Epithelial cell of proximal tubule (primary cell): ENCODE results near the gene SHISA6. TPM values are rescaled to one million over a fixed set of nuclear protein-coding genes. Genes with fewer than 3 reads are reported as not detected.

Experiments used
- DNase-seq: peaks from one replicate; pipeline ENCODE4 v3.0.0-alpha.2; 2011; ENCODE audit warnings: low read depth
- H3K4me3 ChIP-seq: 2 replicates; pipeline ENCODE4 v1.5.1; 2011; ENCODE audit warnings: low read depth, mild to moderate bottlenecking, low read length
- total RNA-seq: library from RNA; depleted of rRNA; stranded (reverse); fragments of >200 nt; gene quantifications from 2 replicates; pipeline ENCODE4 v1.2.3, GENCODE V29; 2015
- TF ChIP-seq, protein P1 (sequence below): conservative IDR thresholded peaks from 2 replicates; pipeline ENCODE4 v1.5.1; 2012; ENCODE audit warnings: low read depth, mild to moderate bottlenecking, low read length

The SHISA6 gene
- total RNA-seq, 1 donor from 2014 or later: not detected

DNA sequence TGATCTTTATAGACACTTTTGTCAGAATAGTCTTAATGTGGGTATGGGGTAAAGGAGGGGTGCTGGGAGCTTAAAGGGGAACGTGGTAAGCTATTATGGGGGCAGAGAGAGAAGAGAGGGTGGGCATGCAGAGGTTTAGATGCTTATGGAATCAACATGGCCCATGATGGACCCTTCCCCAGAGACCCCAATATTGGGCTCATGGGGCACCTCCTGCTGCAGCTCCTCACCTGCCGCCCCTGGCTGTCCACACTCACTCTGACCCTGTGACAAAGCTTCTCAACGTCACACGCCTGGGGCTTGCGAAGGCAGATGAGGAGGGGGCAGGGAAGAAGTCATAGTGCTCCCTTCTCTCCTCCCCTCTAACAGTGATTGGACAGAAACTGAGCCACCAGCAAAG, 95.3 kb downstream of the SHISA6 start:
- no peak overlapping the region for H3K4me3 ChIP-seq
- no peak for DNase-seq
- TF ChIP-seq, protein P1, sequence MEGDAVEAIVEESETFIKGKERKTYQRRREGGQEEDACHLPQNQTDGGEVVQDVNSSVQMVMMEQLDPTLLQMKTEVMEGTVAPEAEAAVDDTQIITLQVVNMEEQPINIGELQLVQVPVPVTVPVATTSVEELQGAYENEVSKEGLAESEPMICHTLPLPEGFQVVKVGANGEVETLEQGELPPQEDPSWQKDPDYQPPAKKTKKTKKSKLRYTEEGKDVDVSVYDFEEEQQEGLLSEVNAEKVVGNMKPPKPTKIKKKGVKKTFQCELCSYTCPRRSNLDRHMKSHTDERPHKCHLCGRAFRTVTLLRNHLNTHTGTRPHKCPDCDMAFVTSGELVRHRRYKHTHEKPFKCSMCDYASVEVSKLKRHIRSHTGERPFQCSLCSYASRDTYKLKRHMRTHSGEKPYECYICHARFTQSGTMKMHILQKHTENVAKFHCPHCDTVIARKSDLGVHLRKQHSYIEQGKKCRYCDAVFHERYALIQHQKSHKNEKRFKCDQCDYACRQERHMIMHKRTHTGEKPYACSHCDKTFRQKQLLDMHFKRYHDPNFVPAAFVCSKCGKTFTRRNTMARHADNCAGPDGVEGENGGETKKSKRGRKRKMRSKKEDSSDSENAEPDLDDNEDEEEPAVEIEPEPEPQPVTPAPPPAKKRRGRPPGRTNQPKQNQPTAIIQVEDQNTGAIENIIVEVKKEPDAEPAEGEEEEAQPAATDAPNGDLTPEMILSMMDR: no peak

DNA sequence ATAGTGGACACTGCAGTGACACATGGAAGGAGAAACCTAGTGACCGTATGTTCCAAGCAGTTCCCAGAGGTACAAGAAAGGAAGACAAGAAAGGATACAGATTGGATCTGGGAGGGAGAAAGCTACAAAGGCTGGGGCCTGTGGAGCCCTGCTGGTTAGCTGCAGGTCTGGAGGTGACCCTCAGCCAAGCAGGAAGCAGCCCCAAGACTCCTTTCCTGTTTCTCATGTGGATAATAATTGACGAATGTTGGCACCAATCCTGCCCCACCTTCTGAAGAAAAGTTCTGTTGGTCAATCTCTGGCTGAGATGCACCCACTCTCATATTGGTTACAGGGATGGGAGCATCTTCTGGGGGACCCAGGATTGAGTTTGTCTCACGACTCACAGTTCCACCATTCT, 99.8 kb downstream of the SHISA6 start:
- TF ChIP-seq, protein P1: no peak
- no peak overlapping the region for H3K4me3 ChIP-seq
- DNase-seq: no peak

DNA sequence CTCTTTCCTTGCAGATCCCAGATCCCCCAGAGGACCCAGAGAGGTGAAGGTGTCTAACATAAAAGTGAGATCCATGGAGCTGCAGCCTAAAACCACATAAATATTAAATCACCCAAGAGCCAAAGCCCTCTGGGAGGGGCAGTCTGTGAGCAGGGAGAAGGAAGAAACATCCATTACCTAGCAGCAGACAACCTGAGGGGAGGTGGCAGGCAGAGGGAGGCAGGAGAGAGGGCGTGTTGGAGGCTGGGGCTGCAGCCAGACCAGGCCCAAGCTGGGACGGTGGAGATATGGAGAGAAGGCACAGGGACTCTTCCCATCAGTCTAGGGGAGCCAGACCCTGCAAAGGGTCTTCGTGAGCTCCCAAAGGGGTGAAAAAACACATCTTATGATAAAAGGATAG, 101.1 kb downstream of the SHISA6 start:
- TF ChIP-seq, protein P1: no peak
- DNase-seq: no peak
- H3K4me3 ChIP-seq: no peak overlapping the region

DNA sequence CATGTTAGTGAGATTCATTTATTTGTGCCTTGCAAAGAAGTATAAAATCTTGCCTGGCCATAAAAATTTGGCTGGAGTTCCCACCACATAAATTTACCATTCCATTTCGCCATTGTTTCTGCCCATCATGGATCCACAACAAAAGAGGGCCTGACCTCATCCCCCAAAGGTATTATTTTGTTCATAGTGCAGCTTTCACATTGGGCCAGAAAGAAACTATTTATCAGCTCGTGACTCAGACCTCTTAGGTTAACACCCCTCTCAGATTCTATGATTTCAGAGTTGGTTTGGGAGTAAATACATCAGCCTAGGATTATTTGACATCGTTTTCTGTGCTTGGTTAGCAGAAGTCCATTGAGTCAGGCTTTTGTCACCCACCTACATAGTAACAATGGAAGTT, 108.1 kb downstream of the SHISA6 start:
- TF ChIP-seq, protein P1: no peak
- no peak overlapping the region for H3K4me3 ChIP-seq
- no peak for DNase-seq

DNA sequence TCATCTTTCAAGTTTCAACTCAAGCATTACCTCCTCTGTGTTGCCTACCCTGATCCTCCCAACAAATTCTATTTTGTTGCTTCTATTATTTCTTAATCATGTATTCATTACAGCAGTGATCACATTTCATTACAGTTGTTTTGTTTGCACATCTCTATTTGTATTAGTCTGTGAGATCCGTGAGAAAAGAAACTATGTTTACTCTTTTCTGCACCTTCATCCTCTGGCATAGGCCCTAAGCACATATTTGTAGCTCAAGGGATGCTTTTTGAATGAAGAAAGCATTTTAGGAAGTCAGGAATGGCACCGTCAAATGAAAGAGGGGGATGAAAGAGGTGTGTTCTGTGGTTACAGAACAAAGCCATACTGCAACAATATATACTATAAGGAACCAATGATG, 110.5 kb downstream of the SHISA6 start:
- H3K4me3 ChIP-seq: no peak overlapping the region
- TF ChIP-seq, protein P1: no peak
- DNase-seq: no peak

DNA sequence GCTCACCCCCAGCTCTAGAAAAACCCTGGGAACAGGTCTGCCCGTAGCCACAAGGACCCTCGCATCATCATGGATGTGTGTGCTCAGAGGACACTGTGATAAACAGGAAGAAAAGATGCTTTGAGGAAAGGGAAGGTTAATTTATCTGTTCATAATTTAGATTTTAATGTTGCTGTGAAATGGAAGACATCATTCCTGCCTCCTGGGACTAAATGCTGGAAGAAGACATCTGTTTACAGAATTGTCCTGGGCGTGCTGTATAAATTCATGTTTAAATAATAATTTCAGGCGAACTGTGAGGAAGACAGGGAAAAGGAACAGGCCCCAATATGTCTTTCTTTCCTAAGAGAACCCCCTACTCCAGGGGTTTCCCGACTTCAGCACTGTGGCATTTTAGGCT, 112.6 kb downstream of the SHISA6 start:
- TF ChIP-seq, protein P1: no peak
- no peak for DNase-seq
- no peak overlapping the region for H3K4me3 ChIP-seq

DNA sequence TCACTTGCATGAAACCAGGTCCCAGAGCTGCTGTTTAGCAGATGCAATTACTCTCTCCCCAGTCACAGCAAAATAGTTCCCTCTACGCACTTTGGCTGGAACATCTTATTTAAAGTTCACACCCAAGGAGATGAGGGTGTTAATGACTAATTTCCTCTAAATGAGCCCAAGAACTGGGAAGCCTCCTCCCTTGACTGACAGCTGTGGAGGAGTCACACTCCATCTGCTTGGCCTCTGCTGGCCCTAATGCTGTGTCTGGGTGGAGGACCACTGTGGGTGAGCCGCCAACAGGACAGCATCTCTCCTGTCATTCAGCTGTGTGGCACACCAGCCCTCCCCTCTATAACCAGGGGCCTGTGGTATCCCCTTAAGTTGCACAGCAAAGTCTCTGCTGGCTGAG, 115.4 kb downstream of the SHISA6 start:
- H3K4me3 ChIP-seq: no peak overlapping the region
- TF ChIP-seq, protein P1: no peak
- no peak for DNase-seq
